ENCODE results near the gene ZEB2. TPM values are rescaled to one million over a fixed set of nuclear protein-coding genes. Genes with fewer than 3 reads are reported as not detected.

ZEB2 gene
- total and polyA plus RNA-seq, 2 donors (not counting 3 experiments of a cell fraction or from before 2014, with no cell fraction given): 17.9 to 49.6 TPM

GRCh38 chr2:144359684-144360083 lies 160.2 kb downstream of the ZEB2 start:
- Histone ChIP-seq H2AFZ (ENCODE audit: low read depth, low read length) (peak overlapping the region; percentile 78), H3K9me3 (replicated peaks; ENCODE audit: control insufficient read depth, insufficient read depth, low read length) (no peaks in the 10 kb centered on the region), H3K4me2 (ENCODE audit: insufficient read depth, low read length) (no peak overlapping the region), H3K9me1 (replicated peaks; ENCODE audit: control insufficient read depth, extremely low read depth, insufficient read depth, low read length) (no peaks in the 10 kb centered on the region), H3K9ac (replicated peaks; ENCODE audit: extremely low read depth, insufficient read depth, low read length) (no peak overlapping the region), H3K79me2 (ENCODE audit: control insufficient read depth, insufficient read depth, low read length) (no peaks in the 10 kb centered on the region), H3K4me3 (replicated peaks in 1 of 3; ENCODE audit: insufficient read depth in 1 of 3, low read depth in 1 of 3, low read length in 3 of 3) (no peak overlapping the region), H3K27ac (ENCODE audit: insufficient read depth, low read depth, low read length) (no peak overlapping the region), H4K20me1 (replicated peaks; ENCODE audit: control insufficient read depth, extremely low read depth, insufficient read depth, low read length) (no peaks in the 10 kb centered on the region), H3K27me3 (ENCODE audit: control insufficient read depth in 2 of 2, insufficient read depth in 2 of 2, low read length in 2 of 2) (no peaks in the 10 kb centered on the region), H3K36me3 (ENCODE audit: control insufficient read depth in 2 of 2, extremely low read depth in 1 of 2, insufficient read depth in 2 of 2, low read length in 2 of 2) (no peaks in the 10 kb centered on the region), H3K4me1 (ENCODE audit: control insufficient read depth, extremely low read depth, insufficient read depth, low read length) (peaks cover 15% of the 10 kb centered on the region)
- DNase-seq (ENCODE audit: low read depth, low spot score): no peak
- CTCF ChIA-PET: no interaction called here
- no peak for TF ChIP-seq POLR2AphosphoS5 (IDR thresholded peaks at IDR 0.05; ENCODE audit: insufficient read depth, low read depth, low read length)
- no peak for TF ChIP-seq JUN (IDR thresholded peaks at IDR 0.05; ENCODE audit: borderline replicate concordance, insufficient read depth, insufficient read length, low read depth)
- TF ChIP-seq CTCF (IDR thresholded peaks at IDR 0.05; ENCODE audit: extremely low read depth in 1 of 2, insufficient read depth in 1 of 2, low read depth in 1 of 2, low read length in 2 of 2): no peak
- no peak for TF ChIP-seq EZH2 (IDR thresholded peaks at IDR 0.05; ENCODE audit: borderline replicate concordance, low read depth, low read length, severe bottlenecking)
- TF ChIP-seq GATA2 (IDR thresholded peaks at IDR 0.05; ENCODE audit: insufficient read depth, insufficient read length, low read depth, low read length): no peak
- no peak for TF ChIP-seq MAX (IDR thresholded peaks at IDR 0.05; ENCODE audit: insufficient read depth, insufficient read length)
- no peak for TF ChIP-seq FOS (IDR thresholded peaks at IDR 0.05; ENCODE audit: borderline replicate concordance, insufficient read depth, low read length)
- no peak for TF ChIP-seq MYC (IDR thresholded peaks at IDR 0.05; ENCODE audit: low read depth, low read length)
- no peak for TF ChIP-seq POLR2A (IDR thresholded peaks at IDR 0.05; ENCODE audit: low read depth, low read length)
- dilution Hi-C loops (cut with MboI; ENCODE audit: extremely low pct_ligation_motif_present, low sequenced_read_pairs): loop anchor here (25.0 kb wide), 1 partner anchor 153 kb away; the partner anchor contains the start of gene ZEB2
- FAIRE-seq: no peak
- intact Hi-C loops (cut with micrococcal nuclease): loop anchor here (2.0 to 10.0 kb wide), 2 partner anchors 93 to 1235 kb away; no protein-coding TSS in a partner anchor
- no TSS peak for BruUV-seq (replicated peaks)
- POLR2A ChIA-PET: no interaction called here

All from endothelial cell of umbilical vein (primary cell).